Measurements from ENCODE around the gene CNDP2.
A peak's percentile ranks its signal among the peaks of the same experiment; 100 is the strongest.
"Not testable (repeated sequence)": the region's sequence is repeated elsewhere in the genome, so short reads cannot be mapped to it uniquely, and the experiment has no call there.

The CNDP2 gene

GRCh38 chr18:74540652-74541421 is 44.7 kb downstream of the CNDP2 start:
- peak; percentile 2 to 83 (median 74) for DNase-seq

GRCh38 chr18:74541703-74542555 is 45.8 kb downstream of the CNDP2 start:
- peak in 1 of 3 experiments; percentile 28 for DNase-seq

GRCh38 chr18:74544898-74545297 is 48.7 kb downstream of the CNDP2 start:
- no peak for DNase-seq

- no peak for DNase-seq
Measured at GRCh38 chr18:74546007-74546406, 49.8 kb downstream of the CNDP2 start.

- DNase-seq = no peak
Measured at GRCh38 chr18:74546751-74547530, 50.8 kb downstream of the CNDP2 start.

- DNase-seq = no peak
Measured at GRCh38 chr18:74547860-74548259, 51.7 kb downstream of the CNDP2 start.

- DNase-seq = no peak
Measured at GRCh38 chr18:74549591-74550104, 53.5 kb downstream of the CNDP2 start.

- DNase-seq = no peak
Measured at GRCh38 chr18:74550886-74551285, 54.7 kb downstream of the CNDP2 start.

GRCh38 chr18:74551452-74551851 is 55.3 kb downstream of the CNDP2 start:
- no peak for DNase-seq

- peak; percentile 78 to 96 (median 89) for DNase-seq
Measured at GRCh38 chr18:74551936-74552555, 55.9 kb downstream of the CNDP2 start.

- DNase-seq = no peak
Measured at GRCh38 chr18:74556126-74556525, 60.0 kb downstream of the CNDP2 start.

GRCh38 chr18:74558096-74558495 is 61.9 kb downstream of the CNDP2 start:
- no peak for DNase-seq

GRCh38 chr18:74562131-74562730 is 66.1 kb downstream of the CNDP2 start:
- DNase-seq = no peak

GRCh38 chr18:74562775-74563174 is 66.6 kb downstream of the CNDP2 start:
- DNase-seq = no peak

- DNase-seq = no peak
Measured at GRCh38 chr18:74563999-74564398, 67.8 kb downstream of the CNDP2 start.

- DNase-seq = not testable (repeated sequence)
Measured at GRCh38 chr18:74565164-74565563, 69.0 kb downstream of the CNDP2 start.

GRCh38 chr18:74565993-74566392 is 69.8 kb downstream of the CNDP2 start:
- not testable (repeated sequence) for DNase-seq

- no peak for DNase-seq
Measured at GRCh38 chr18:74567822-74568221, 71.7 kb downstream of the CNDP2 start.

GRCh38 chr18:74569401-74569800 is 73.2 kb downstream of the CNDP2 start:
- no peak for DNase-seq

- no peak for DNase-seq
Measured at GRCh38 chr18:74570266-74570665, 74.1 kb downstream of the CNDP2 start.

- no peak for DNase-seq
Measured at GRCh38 chr18:74571895-74572680, 75.9 kb downstream of the CNDP2 start.

Data from NCI-H1417 (cell line).